Peyer's patch (tissue), 4 donors: ENCODE results near the gene THPO. TPM values are rescaled to one million over a fixed set of nuclear protein-coding genes. Genes with fewer than 3 reads are reported as not detected.
A peak's percentile ranks its signal among the peaks of the same experiment; 100 is the strongest.

ENCODE experiments used
- DNase-seq, 3 donors: peaks; one replicate each; pipeline ENCODE4 v3.0.0-alpha.2; 2017 to 2019
- H3K27ac ChIP-seq, 4 donors: fragments of 200-600 bp; sonication (generic); one replicate each; pipeline ENCODE4 v1.5.1; 2016 to 2019
- H3K27me3 ChIP-seq, 2 donors: fragments of 200-600 bp; sonication (generic); one replicate each; pipeline ENCODE4 v1.5.1; 2019
- H3K36me3 ChIP-seq, 3 donors: fragments of 200-600 bp; sonication (generic); one replicate each; pipeline ENCODE4 v1.5.1; 2016 to 2019
- H3K4me1 ChIP-seq, 4 donors: fragments of 200-600 bp; sonication (generic); one replicate each; pipeline ENCODE4 v1.5.1; 2016 to 2019
- H3K4me3 ChIP-seq, 4 donors: fragments of 200-600 bp; sonication (generic); 1 replicate in 3 of 4; 2 replicates in 1 of 4; pipeline ENCODE4 v1.5.1; 2016 to 2019; ENCODE audit warnings: mild to moderate bottlenecking in 1 of 4
- H3K9me3 ChIP-seq, 4 donors: fragments of 200-600 bp; sonication (generic); one replicate each; pipeline ENCODE4 v1.5.1; 2016 to 2019; ENCODE audit warnings: mild to moderate bottlenecking in 1 of 4
- CTCF ChIP-seq, 6 experiments: fragments of 450-650 bp in 4 of 6; fragments of 200-600 bp in 2 of 6; sonication (generic) in 1 of 6; IDR thresholded peaks; one replicate each; pipeline ENCODE4 v1.5.1; 2017 to 2019; ENCODE audit warnings: antibody characterized with exemption in 6 of 6, mild to moderate bottlenecking in 3 of 6, moderate library complexity in 1 of 6
- POLR2A ChIP-seq, 2 donors: fragments of 450-650 bp; IDR thresholded peaks; one replicate each; pipeline ENCODE4 v1.5.1; 2017; ENCODE audit warnings: antibody characterized with exemption in 2 of 2, mild to moderate bottlenecking in 2 of 2, moderate library complexity in 2 of 2
- total RNA-seq, 4 donors: library from RNA; depleted of rRNA; stranded (reverse); fragments of >200 nt; gene quantifications; one replicate each; pipeline ENCODE4 v1.1.0, GENCODE V29; 2016

Gene THPO
- total RNA-seq, 4 donors from 2014 or later: 0.54 to 2.5 TPM; not detected in 2

- peaks cover 0 to 21% (median 3%) of the 10 kb centered on the region in 4 donors for H3K4me1 ChIP-seq
- H3K27me3 ChIP-seq: no peaks in the 10 kb centered on the region
- H3K27ac ChIP-seq: no peak overlapping the region
- TF ChIP-seq POLR2A (IDR thresholded peaks at IDR 0.05): no peak
- no peak for TF ChIP-seq CTCF (IDR thresholded peaks at IDR 0.05)
- no peak overlapping the region for H3K4me3 ChIP-seq
- H3K36me3 ChIP-seq: peaks cover 0 to 15% (median 0%) of the 10 kb centered on the region in 3 donors
- H3K9me3 ChIP-seq: no peaks in the 10 kb centered on the region
- DNase-seq: no peak
These were observed 20.5 kb downstream of the THPO start for GRCh38 chr3:184357248-184358123.

- peak in 1 of 3 donors; percentile 47 for DNase-seq
- Histone ChIP-seq H3K4me1 (peaks cover 0 to 25% (median 0%) of the 10 kb centered on the region in 4 donors), H3K36me3 (peaks cover 0 to 21% (median 0%) of the 10 kb centered on the region in 3 donors), H3K4me3 (no peak overlapping the region), H3K9me3 (no peaks in the 10 kb centered on the region), H3K27me3 (no peaks in the 10 kb centered on the region), H3K27ac (no peak overlapping the region)
- TF ChIP-seq CTCF (IDR thresholded peaks at IDR 0.05): no peak
- TF ChIP-seq POLR2A (IDR thresholded peaks at IDR 0.05): no peak
These were observed 22.6 kb downstream of the THPO start for GRCh38 chr3:184355261-184356040.

DNA sequence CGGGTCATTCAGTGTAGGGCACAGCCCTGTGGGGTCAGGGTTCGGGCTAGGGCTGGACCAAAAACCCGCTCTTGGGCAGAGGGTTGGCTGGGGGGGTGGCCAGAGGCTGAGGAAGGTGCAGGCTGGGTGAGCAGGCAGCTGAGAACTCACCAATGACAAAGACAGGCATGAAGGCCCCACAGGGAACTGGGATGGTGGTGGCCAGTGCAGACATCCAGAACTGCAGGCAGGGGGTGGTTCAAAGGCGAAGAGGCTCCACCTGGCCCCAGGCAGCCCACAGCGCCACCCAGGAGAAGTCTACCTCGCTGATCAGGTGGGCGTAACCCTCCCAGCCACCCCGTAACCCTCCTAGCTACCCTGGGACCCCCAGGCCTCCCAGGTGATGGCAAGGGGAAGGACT is 23.3 kb downstream of the THPO start:
- no peak for TF ChIP-seq CTCF (IDR thresholded peaks at IDR 0.05)
- no peak overlapping the region for H3K4me3 ChIP-seq
- H3K36me3 ChIP-seq: peaks cover 0 to 23% (median 0%) of the 10 kb centered on the region in 3 donors
- H3K9me3 ChIP-seq: no peaks in the 10 kb centered on the region
- DNase-seq: peak in 1 of 3 donors; percentile 46
- no peaks in the 10 kb centered on the region for H3K27me3 ChIP-seq
- peaks cover 0 to 24% (median 0%) of the 10 kb centered on the region in 4 donors for H3K4me1 ChIP-seq
- no peak overlapping the region for H3K27ac ChIP-seq

DNA sequence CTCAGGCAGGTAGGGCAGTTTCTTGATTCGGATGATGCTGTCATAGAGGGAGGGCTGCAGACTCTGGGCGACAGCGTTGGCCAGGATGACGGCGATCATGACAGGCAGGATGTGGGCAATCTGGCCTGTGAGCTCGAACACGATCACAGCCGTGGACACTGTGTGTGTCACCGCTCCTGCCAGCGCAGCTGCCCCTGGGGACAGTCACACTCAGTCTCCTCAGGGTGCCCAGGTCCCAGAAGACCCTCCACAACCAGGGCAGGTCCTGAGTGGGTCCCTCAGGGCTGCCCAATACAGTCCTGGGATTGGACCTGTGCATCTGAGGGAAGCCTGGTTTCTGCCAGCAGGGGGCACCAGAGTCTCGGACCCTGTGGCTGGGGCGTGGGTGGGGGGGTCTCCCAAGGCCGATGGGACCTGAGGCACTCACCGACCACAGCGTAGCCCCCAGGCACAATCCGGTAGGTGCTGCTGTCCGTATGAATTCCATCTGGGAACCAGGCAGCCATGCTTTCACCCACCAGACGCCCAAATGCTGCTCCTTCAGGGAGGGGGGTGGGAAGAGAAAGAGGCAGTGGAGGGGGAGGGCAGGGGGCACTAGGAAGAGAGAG is 23.8 kb downstream of the THPO start:
- Histone ChIP-seq H3K4me1 (peaks cover 0 to 24% (median 0%) of the 10 kb centered on the region in 4 donors), H3K4me3 (no peak overlapping the region), H3K27ac (peak overlapping the region in 1 of 4 donors; percentile 5), H3K27me3 (no peaks in the 10 kb centered on the region), H3K9me3 (no peaks in the 10 kb centered on the region), H3K36me3 (peaks cover 0 to 23% (median 0%) of the 10 kb centered on the region in 3 donors)
- peak in 2 of 3 donors; percentile 64 to 82 for DNase-seq
- TF ChIP-seq CTCF (IDR thresholded peaks at IDR 0.05) (peak; percentile 20 to 80 (median 66)), POLR2A (IDR thresholded peaks at IDR 0.05) (no peak)

- DNase-seq: no peak
- TF ChIP-seq CTCF (IDR thresholded peaks at IDR 0.05) (no peak), POLR2A (IDR thresholded peaks at IDR 0.05) (no peak)
- Histone ChIP-seq H3K4me1 (peaks cover 0 to 24% (median 0%) of the 10 kb centered on the region in 4 donors), H3K27ac (no peak overlapping the region), H3K9me3 (no peaks in the 10 kb centered on the region), H3K4me3 (peak overlapping the region in 1 of 4 donors; percentile 40), H3K27me3 (no peaks in the 10 kb centered on the region), H3K36me3 (peaks cover 0 to 23% (median 0%) of the 10 kb centered on the region in 3 donors)
These were observed 24.5 kb downstream of the THPO start for GRCh38 chr3:184353546-184353941.
